ENCODE data around the gene SH3GLB1. TPM values are rescaled to one million over a fixed set of nuclear protein-coding genes. Genes with fewer than 3 reads are reported as not detected.

Gene SH3GLB1
- total and polyA plus RNA-seq, 9 donors, result 18.8 to 63.2 (median 49.5) TPM

DNA sequence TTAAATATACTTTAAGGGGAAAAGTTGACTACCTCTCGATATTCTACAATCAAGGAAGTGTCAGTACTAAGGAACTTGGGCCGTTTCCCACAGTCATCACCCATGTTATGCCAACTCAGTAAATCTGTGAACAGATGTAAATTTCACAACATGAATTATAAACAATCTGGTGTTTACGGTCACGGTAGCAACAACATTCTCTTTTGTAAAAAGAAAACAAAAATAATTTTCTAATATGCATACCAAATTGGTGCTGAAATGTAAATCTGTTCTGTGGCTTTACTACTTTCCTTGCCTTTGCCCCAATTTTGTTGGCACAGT lies 1.2 kb downstream of the SH3GLB1 start:
- Histone ChIP-seq H3K4me3 (peak overlapping the region; percentile 96), H3K27ac (peak overlapping the region; percentile 81 to 96), H3K9me3 (no peaks in the 10 kb centered on the region), H3K36me3 (no peaks in the 10 kb centered on the region), H3K4me1 (ENCODE audit: insufficient read depth) (peaks cover 2% of the 10 kb centered on the region), H3K27me3 (no peaks in the 10 kb centered on the region)
- DNase-seq, result no peak
- TF ChIP-seq EP300 (IDR thresholded peaks at IDR 0.05) (no peak), POLR2A (IDR thresholded peaks at IDR 0.05) (no peak)
- TF ChIP-seq, protein P1, sequence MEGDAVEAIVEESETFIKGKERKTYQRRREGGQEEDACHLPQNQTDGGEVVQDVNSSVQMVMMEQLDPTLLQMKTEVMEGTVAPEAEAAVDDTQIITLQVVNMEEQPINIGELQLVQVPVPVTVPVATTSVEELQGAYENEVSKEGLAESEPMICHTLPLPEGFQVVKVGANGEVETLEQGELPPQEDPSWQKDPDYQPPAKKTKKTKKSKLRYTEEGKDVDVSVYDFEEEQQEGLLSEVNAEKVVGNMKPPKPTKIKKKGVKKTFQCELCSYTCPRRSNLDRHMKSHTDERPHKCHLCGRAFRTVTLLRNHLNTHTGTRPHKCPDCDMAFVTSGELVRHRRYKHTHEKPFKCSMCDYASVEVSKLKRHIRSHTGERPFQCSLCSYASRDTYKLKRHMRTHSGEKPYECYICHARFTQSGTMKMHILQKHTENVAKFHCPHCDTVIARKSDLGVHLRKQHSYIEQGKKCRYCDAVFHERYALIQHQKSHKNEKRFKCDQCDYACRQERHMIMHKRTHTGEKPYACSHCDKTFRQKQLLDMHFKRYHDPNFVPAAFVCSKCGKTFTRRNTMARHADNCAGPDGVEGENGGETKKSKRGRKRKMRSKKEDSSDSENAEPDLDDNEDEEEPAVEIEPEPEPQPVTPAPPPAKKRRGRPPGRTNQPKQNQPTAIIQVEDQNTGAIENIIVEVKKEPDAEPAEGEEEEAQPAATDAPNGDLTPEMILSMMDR (IDR thresholded peaks at IDR 0.05), result no peak
- 0 to 1% (median 0%) methylated on average over 4 of the region's 4 CpGs for WGBS, 3 donors
- intact Hi-C loops (cut with DNase I), result loop anchor here in 1 of 4 donors (10.0 kb wide), 1 partner anchor 379 kb away; no protein-coding TSS in a partner anchor

DNA sequence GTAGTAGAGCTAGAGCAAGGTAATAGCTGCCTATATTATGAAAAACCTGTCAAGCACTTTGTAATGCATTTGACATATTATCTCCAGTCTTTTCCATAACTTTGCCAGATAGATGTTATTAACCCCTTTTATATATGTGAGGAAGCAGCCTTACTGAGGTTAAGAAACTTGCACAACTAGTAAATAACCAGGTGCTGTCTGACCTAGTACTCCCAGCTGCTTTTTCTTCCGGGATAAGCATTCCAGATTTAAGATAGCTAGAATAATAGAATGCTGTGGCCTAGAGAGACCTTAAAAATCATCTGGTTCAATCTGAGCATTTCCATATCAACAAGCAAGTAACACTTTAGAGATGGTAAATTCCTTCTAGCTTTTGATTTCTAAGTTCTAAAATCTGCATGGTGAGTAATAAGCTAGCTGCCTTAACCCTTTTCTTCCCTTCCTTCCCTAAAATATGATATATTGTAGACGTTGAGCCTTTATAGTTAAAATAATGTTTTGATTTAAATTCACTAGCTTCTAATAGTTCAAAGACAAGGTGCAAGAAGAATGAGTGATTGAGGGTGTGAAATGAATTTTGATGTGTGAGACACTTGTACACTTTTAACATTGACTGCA lies 1.8 kb downstream of the SH3GLB1 start:
- DNase-seq, result no peak
- 1 to 7% (median 5%) methylated on average over 2 of the region's 2 CpGs for whole genome bisulfite sequencing, 3 donors
- no peak overlapping the region for H3K27ac ChIP-seq
- no peaks in the 10 kb centered on the region for H3K36me3 ChIP-seq
- TF ChIP-seq, protein P1 (IDR thresholded peaks at IDR 0.05), result no peak
- TF ChIP-seq EP300 (IDR thresholded peaks at IDR 0.05) (no peak), POLR2A (IDR thresholded peaks at IDR 0.05) (no peak)
- H3K9me3 ChIP-seq, result no peaks in the 10 kb centered on the region
- no peaks in the 10 kb centered on the region for H3K27me3 ChIP-seq
- peaks cover 2% of the 10 kb centered on the region for H3K4me1 ChIP-seq (ENCODE audit: insufficient read depth)
- H3K4me3 ChIP-seq, result peak overlapping the region; percentile 96
- intact Hi-C loops (cut with DNase I), result loop anchor here in 1 of 4 donors (10.0 kb wide), 1 partner anchor 379 kb away; no protein-coding TSS in a partner anchor

- TF ChIP-seq POLR2A (IDR thresholded peaks at IDR 0.05) (no peak), EP300 (IDR thresholded peaks at IDR 0.05) (no peak)
- TF ChIP-seq, protein P1 (IDR thresholded peaks at IDR 0.05), result no peak
- 28 to 35% (median 32%) methylated on average over 1 of the region's 1 CpG for WGBS, 3 donors
- Histone ChIP-seq H3K36me3 (no peaks in the 10 kb centered on the region), H3K9me3 (no peaks in the 10 kb centered on the region), H3K4me1 (ENCODE audit: insufficient read depth) (peaks cover 2% of the 10 kb centered on the region), H3K27ac (no peak overlapping the region), H3K4me3 (no peak overlapping the region), H3K27me3 (no peaks in the 10 kb centered on the region)
- intact Hi-C loops (cut with DNase I), result loop anchor here in 1 of 4 donors (10.0 kb wide), 1 partner anchor 376 kb away; no protein-coding TSS in a partner anchor
- DNase-seq, result no peak
Measured at GRCh38 chr1:86708920-86709319, 4.5 kb downstream of the SH3GLB1 start.

- Histone ChIP-seq H3K4me3 (no peak overlapping the region), H3K9me3 (no peaks in the 10 kb centered on the region), H3K27me3 (no peaks in the 10 kb centered on the region), H3K27ac (no peak overlapping the region), H3K4me1 (ENCODE audit: insufficient read depth) (peaks cover 9% of the 10 kb centered on the region), H3K36me3 (no peaks in the 10 kb centered on the region)
- DNase-seq, result no peak
- intact Hi-C loops (cut with DNase I), result no loop called here
- 86 to 92% (median 86%) methylated on average over 2 of the region's 2 CpGs for WGBS, 3 donors
- no peak for TF ChIP-seq EP300 (IDR thresholded peaks at IDR 0.05)
- TF ChIP-seq, protein P1 (IDR thresholded peaks at IDR 0.05), result no peak
- TF ChIP-seq POLR2A (IDR thresholded peaks at IDR 0.05), result no peak
Measured at GRCh38 chr1:86712088-86712860, 7.9 kb downstream of the SH3GLB1 start.

Measured in ovary (tissue), 9 donors.